ENCODE data around the gene HAPLN3.

DNA sequence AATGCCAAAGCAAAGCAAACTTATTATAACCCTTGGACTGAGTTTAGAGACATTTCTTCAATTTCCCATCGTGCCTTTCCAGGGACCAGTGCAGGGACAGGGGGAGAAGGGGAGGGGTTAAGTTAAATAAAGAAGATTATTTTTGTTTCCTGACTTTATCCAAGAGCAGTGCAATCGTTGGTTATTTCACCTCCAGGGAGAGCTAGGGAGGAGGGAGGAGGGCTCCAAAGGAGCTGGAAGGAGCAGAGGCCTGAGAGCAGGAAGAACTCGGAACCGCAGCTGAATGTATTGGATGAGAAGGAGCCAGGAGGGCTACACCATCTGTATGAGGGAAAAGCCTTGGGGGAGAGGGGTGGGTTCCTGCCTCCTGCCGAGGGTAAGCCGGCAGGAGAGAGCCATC lies 20.7 kb downstream of the HAPLN3 start:
- TF ChIP-seq CTCF (IDR thresholded peaks at IDR 0.05) (no peak), EP300 (IDR thresholded peaks at IDR 0.05) (no peak)

Data from tibial nerve (tissue), 4 donors.